ENCODE measurements around the gene GPR15LG.

The GPR15LG gene

DNA sequence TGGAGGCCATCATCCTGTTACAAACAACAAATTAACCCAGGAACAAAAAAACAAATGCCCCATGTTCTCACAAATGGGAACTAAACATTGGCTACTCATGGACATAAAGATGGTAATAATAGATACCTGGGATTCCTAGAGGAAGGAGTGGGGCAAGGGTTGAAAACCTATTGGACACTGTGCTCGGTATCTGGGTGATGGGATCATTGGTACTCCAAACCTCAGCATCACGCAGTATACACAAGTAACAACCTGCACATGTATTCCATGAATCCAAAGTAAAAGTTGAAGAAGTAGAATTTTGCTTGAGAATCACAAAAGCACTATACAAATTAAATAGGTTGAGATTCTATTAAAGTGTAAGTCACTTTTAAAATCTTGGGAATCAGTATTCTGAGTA lies 17.6 kb upstream of the GPR15LG start:
- POLR2A ChIA-PET, result interaction anchor here (1.2 kb wide), 1 partner anchor 17 kb away, joined by 3 read pairs; the partner anchor contains the start of gene GHITM
- no peak overlapping the region for H3K27ac ChIP-seq (ENCODE audit: extremely low read depth, low read depth, low read length)
- TF ChIP-seq SALL2 (tag by site-specific recombination; IDR thresholded peaks at IDR 0.05; ENCODE audit: borderline replicate concordance), result no peak
- no peak for TF ChIP-seq ZNF335 (tag by site-specific recombination; conservative IDR thresholded peaks at IDR 0.05)
- TF ChIP-seq ZNF366 (tag by site-specific recombination; conservative IDR thresholded peaks at IDR 0.05), result no peak
- no peak for TF ChIP-seq ZNF132 (tag by site-specific recombination; IDR thresholded peaks at IDR 0.05; ENCODE audit: borderline replicate concordance)
- TF ChIP-seq ZNF175 (tag by site-specific recombination; IDR thresholded peaks at IDR 0.05), result no peak
- TF ChIP-seq ZNF510 (tag by site-specific recombination; IDR thresholded peaks at IDR 0.05; ENCODE audit: insufficient replicate concordance), result no peak
- TF ChIP-seq SCRT2 (tag by site-specific recombination; IDR thresholded peaks at IDR 0.05), result no peak
- no peak for TF ChIP-seq TCF7L2 (IDR thresholded peaks at IDR 0.05; ENCODE audit: borderline replicate concordance, low read depth, low read length)
- no peak for TF ChIP-seq ZNF792 (tag by site-specific recombination; IDR thresholded peaks at IDR 0.05)
- TF ChIP-seq ZFHX2 (tag by site-specific recombination; conservative IDR thresholded peaks at IDR 0.05), result no peak
- no peak for TF ChIP-seq ZNF239 (tag by site-specific recombination; IDR thresholded peaks at IDR 0.05)
- no peak for TF ChIP-seq ZSCAN16 (tag by site-specific recombination; IDR thresholded peaks at IDR 0.05)
- TF ChIP-seq MEIS1 (CRISPR knock-in tag; IDR thresholded peaks at IDR 0.05; ENCODE audit: borderline replicate concordance), result no peak
- TF ChIP-seq MZF1 (tag by site-specific recombination; IDR thresholded peaks at IDR 0.05; ENCODE audit: borderline replicate concordance), result no peak
- TF ChIP-seq, protein P1, sequence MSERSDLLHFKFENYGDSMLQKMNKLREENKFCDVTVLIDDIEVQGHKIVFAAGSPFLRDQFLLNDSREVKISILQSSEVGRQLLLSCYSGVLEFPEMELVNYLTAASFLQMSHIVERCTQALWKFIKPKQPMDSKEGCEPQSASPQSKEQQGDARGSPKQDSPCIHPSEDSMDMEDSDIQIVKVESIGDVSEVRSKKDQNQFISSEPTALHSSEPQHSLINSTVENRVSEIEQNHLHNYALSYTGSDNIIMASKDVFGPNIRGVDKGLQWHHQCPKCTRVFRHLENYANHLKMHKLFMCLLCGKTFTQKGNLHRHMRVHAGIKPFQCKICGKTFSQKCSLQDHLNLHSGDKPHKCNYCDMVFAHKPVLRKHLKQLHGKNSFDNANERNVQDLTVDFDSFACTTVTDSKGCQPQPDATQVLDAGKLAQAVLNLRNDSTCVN (tag by site-specific recombination; optimal IDR thresholded peaks at IDR 0.05), result no peak
- no peak for TF ChIP-seq ZNF555 (tag by site-specific recombination; conservative IDR thresholded peaks at IDR 0.05)
- no peak for TF ChIP-seq ZNF791 (tag by site-specific recombination; IDR thresholded peaks at IDR 0.05)
- TF ChIP-seq, protein P2, sequence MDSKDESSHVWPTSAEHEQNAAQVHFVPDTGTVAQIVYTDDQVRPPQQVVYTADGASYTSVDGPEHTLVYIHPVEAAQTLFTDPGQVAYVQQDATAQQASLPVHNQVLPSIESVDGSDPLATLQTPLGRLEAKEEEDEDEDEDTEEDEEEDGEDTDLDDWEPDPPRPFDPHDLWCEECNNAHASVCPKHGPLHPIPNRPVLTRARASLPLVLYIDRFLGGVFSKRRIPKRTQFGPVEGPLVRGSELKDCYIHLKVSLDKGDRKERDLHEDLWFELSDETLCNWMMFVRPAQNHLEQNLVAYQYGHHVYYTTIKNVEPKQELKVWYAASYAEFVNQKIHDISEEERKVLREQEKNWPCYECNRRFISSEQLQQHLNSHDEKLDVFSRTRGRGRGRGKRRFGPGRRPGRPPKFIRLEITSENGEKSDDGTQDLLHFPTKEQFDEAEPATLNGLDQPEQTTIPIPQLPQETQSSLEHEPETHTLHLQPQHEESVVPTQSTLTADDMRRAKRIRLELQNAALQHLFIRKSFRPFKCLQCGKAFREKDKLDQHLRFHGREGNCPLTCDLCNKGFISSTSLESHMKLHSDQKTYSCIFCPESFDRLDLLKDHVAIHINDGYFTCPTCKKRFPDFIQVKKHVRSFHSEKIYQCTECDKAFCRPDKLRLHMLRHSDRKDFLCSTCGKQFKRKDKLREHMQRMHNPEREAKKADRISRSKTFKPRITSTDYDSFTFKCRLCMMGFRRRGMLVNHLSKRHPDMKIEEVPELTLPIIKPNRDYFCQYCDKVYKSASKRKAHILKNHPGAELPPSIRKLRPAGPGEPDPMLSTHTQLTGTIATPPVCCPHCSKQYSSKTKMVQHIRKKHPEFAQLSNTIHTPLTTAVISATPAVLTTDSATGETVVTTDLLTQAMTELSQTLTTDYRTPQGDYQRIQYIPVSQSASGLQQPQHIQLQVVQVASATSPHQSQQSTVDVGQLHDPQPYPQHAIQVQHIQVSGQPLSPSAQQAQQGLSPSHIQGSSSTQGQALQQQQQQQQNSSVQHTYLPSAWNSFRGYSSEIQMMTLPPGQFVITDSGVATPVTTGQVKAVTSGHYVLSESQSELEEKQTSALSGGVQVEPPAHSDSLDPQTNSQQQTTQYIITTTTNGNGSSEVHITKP (tag by site-specific recombination; IDR thresholded peaks at IDR 0.05), result no peak
- TF ChIP-seq ZNF600 (tag by site-specific recombination; IDR thresholded peaks at IDR 0.05), result no peak
- H3K4me1 ChIP-seq (ENCODE audit: control insufficient read depth, insufficient read depth, low read length), result peaks cover 3% of the 10 kb centered on the region; the same call in 1 of the 2 replicates
- peaks cover 34 to 39% of the 10 kb centered on the region in 2 experiments for H3K36me3 ChIP-seq (ENCODE audit: control insufficient read depth in 2 of 2, insufficient read depth in 1 of 2, low read length in 2 of 2)
- CTCF ChIA-PET, result interaction anchor here (1.4 kb wide), 1 partner anchor 8 kb away, joined by 11 read pairs; no protein-coding TSS in a partner anchor
- H3K9me3 ChIP-seq (ENCODE audit: control insufficient read depth, insufficient read depth, low read depth, low read length), result no peaks in the 10 kb centered on the region
- H3K4me3 ChIP-seq (ENCODE audit: low read depth, low read length), result no peak overlapping the region

DNA sequence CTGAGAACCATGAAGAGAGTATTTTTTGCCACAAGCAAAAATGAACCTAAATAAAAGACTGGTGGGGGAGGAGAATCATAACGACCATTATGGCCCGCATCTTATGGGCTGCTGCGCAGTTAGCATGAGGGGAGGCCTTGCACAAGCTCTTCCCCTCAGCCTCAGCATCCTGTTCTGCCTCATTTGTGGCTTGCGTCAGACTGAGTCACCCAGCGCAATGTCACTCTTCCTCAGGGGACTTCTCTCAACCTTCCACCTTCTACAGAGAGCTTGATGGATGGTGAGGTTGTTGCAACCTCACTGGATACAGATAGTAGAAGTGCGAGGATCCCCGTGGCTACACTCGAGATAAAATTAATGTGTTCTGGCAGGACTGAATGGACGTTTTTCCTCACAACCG lies 16.8 kb upstream of the GPR15LG start:
- H3K27ac ChIP-seq (ENCODE audit: extremely low read depth, low read depth, low read length), result no peak overlapping the region
- no peak overlapping the region for H3K4me3 ChIP-seq (ENCODE audit: low read depth, low read length)
- 0 out of 2 replicates have a peak, but pooled peaks have one; percentile 23 for TF ChIP-seq ZIC2 (tag by site-specific recombination; IDR thresholded peaks at IDR 0.05)
- no peak for TF ChIP-seq ZNF174 (tag by site-specific recombination; IDR thresholded peaks at IDR 0.05)
- ChIA-PET POLR2A (interaction anchor here (1.2 kb wide), 1 partner anchor 18 kb away, joined by 3 read pairs; the partner anchor contains the start of gene GHITM), CTCF (interaction anchor here (0.5 to 1.4 kb wide), 2 partner anchors 9 to 798 kb away, joined by 3 to 11 read pairs; no protein-coding TSS in a partner anchor)
- no peaks in the 10 kb centered on the region for H3K9me3 ChIP-seq (ENCODE audit: control insufficient read depth, insufficient read depth, low read depth, low read length)
- H3K36me3 ChIP-seq (ENCODE audit: control insufficient read depth in 2 of 2, insufficient read depth in 1 of 2, low read length in 2 of 2), result peaks cover 31 to 32% of the 10 kb centered on the region in 2 experiments
- H3K4me1 ChIP-seq (ENCODE audit: control insufficient read depth, insufficient read depth, low read length), result peaks cover 2% of the 10 kb centered on the region; the same call in 1 of the 2 replicates

Data from HEK293 (cell line).